Right lung (tissue), 5 donors: Measurements from ENCODE around the gene WNT4. TPM values are rescaled to one million over a fixed set of nuclear protein-coding genes. Genes with fewer than 3 reads are reported as not detected.
A peak's percentile ranks its signal among the peaks of the same experiment; 100 is the strongest.
"Not testable (repeated sequence)": the region's sequence is repeated elsewhere in the genome, so short reads cannot be mapped to it uniquely, and the experiment has no call there.

Experiments used
- DNase-seq, 2 donors: peaks; one replicate each; pipeline ENCODE4 v3.0.0-alpha.2; 2013
- polyA plus RNA-seq, 5 donors: library from polyadenylated mRNA; unstranded; fragments of 120-200 nt; gene quantifications; one replicate each; pipeline versions ENCODE4 v1.2.1 to v1.2.3, GENCODE V29; 2013; ENCODE audit warnings: inconsistent platforms in 1 of 5, low replicate concordance in 1 of 5; ENCODE audit not compliant: insufficient read length in 5 of 5, insufficient read depth in 1 of 5

WNT4 gene
- polyA plus RNA-seq, 5 donors: 2.1 to 4.5 (median 3.0) TPM

DNA sequence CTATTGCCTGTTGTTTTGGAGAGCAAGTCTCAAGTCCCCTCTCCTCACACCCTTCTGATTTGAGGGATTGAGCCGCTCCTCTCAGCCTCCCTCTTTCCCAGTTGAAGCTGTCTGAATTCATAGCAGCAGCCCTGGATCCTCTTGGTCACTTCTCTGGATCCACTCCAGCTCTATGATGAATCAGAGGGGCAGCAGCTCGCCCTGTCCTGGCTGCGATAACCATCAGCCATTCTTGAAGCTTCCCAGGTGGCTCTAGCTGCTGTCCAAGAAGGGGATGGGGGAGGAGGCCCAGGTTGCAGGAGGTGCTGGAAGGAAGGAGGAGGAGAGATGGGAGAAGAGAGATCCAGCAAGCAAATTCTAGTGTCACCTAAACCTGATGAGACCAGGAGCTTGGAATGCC lies 31.3 kb downstream of the WNT4 start:
- DNase-seq: no peak

DNA sequence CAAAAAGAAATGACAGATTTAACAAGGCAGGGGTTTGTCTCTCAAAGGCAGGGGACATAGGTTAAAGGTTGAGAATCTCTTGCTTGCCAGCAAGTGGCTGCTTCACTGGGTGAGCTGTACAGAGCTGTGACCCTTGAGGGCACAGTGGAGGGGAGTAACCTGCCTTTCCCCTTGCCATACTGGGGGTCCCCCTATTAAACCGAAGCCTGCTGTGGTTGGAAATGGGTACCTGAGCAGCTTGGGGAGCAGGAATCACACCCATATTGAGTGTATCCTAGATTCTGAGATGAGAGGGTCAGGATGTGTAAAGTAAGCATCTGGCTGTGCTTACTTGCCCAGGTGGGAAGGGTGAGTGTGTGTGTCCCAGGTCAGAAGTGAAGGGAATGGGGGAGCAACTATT lies 31.8 kb downstream of the WNT4 start:
- no peak for DNase-seq

DNA sequence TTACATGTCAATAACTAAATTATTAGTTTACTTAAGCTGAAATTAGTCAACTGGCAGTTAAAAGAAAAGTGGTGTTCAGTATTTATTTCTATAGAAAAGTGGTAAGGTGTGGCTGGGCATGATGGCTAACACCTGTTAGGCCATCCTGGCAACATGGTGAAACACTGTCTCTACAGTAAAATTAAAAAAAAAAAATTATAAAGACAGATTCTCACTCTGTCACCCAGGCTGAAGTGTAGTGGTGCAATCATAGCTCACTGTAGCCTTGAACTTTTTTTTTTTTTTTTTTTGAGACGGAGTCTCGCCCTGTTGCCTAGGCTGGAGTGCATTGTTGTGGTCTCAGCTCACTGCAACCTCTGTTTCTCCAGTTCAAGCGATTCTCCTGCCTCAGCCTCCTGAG lies 32.9 kb downstream of the WNT4 start:
- no peak for DNase-seq

DNA sequence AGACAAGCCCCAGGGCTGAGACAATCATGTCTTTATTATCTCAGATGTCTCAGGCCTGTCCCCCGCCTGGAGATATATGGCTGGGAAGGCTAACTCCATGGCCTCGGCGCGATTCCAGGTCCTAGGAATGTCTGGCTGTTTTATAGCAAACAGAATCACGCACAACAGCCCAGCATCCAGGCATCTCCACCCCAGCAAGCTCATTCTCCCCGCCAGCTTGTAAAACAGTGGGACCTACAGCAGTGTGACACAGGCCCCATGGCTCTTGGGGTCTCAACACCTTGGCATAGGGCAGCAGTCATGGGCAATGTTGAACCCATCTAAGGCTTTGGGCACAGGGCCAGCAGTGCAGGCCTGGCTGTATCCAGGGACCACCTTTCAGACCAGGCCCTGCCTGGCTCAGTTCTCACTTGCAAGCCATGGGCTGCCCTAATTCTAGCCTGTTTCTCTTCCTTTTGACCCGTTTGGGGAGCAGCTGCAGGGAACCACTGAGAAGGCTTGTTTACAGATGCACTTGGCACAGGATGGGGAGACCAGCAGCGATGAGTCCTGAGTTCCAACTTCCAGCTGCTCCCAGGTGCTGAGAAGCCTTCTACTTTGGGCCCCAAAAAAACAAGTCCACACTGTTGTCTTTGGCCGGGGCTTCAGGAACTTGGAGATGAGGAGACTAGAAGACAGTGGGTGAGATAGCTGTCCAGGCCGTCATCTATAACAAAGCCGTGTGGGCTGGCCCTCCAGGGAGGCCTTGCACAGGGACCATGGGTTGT lies 34.4 kb downstream of the WNT4 start:
- DNase-seq: no peak

DNA sequence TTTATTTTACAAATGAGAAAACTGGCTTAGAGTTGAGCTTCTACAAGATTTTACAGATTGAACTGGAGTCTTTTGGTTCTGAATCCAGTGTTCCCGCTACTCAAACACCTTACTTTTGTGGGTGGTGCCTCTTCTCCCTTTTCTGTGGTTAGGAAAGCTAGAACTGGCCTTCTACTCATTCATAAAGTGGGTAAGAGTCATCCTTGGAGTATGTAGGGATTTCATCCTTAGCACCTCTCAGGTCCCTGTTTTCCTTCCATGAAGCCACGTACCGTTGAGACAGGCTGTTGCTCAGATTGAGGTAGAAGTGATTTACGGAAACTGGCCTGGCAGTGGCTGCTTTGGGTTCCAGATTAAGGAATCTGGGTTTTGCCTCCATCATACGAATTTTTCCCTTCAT lies 35.8 kb downstream of the WNT4 start:
- DNase-seq: no peak

DNA sequence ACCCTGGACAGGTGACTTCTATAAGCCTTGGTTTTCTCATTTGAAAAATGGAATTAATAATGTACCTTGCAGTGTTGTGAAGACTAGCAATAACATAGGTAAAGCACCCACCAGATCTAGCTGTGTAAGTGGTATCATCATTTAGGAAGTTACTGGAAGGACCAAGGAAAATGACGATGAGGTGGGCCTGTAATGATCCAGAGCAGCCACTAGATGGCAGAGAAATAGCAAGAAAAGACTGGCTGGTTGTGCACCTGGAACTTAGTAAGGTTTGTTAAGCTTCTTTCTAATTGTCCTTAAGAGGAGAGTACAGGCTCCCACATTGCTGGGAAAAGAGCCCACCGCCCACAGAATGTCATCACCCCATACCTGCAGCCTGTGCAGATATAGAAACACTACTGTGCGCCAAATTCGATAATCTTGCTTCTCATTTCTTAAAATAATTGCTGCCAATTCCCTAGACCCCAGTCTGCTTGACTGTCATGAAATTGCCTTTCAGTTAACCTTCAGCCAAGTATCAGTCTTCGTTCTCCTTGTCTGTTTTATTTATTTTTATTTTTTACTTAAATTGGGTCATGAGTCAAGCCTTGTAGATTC lies 37.2 kb downstream of the WNT4 start:
- DNase-seq: peak in 1 of 2 donors; percentile 38

DNA sequence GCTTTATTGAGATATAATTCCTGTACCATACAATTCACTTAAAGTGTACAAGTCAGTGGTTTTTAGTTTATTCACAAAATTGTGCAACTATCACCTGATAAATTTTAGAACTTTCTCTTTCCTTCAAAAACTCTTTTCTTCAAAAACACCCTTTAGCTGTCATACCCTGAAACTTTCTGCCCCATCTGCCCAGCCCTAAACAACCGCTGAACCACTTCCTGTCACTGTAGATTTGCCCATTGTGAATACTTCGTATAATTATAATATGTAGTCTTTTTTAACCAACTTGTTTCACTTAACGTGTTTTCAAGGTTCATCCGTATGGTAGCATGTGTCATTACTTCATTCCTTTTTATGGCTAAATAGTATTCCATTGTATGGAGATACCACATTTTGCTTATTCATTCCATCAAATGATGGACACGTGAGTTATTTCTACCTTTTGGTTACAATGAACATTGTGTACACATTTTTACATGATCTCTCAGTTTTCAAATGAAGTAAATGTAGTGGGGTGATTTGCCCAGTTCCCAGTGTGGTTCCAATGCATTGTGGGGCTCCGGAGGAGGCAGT lies 37.9 kb downstream of the WNT4 start:
- DNase-seq: no peak

DNA sequence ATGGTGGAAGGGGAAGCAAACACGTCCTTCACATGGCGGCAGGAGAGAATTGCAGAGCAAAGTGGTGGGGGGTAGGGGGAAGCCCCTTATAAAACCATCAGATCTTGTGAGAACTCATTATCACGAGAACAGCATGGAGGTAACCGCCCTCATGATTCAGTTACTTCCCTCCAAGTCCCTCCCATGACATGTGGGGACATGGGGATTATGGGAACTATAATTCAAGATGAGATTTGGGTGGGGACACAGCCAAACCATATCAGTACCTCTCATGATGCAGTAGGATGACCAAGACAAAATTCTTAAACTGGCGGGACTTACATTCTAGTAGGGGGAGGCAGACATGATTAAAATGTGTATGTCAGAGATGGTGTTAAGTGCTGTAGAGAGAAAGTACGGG lies 38.8 kb downstream of the WNT4 start:
- no peak for DNase-seq

DNA sequence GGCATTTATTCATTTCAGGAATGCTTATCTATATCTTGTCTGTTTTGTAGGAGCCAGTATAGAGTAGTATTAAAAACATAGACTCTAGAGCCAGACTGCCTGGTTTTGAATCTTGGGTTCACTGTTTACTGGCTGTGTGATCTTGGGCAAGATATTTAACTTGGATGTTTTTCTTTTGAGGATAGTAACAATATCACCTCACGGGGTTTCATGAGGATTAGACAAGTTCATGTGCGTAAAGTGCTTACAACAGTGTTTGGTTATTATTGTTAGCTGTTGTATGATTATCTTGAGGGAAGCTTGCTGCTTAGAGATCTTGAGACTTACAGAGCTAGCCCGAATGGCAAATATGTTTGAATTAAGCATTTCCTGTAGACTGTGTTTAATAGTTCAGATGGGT lies 40.2 kb downstream of the WNT4 start:
- DNase-seq: no peak

DNA sequence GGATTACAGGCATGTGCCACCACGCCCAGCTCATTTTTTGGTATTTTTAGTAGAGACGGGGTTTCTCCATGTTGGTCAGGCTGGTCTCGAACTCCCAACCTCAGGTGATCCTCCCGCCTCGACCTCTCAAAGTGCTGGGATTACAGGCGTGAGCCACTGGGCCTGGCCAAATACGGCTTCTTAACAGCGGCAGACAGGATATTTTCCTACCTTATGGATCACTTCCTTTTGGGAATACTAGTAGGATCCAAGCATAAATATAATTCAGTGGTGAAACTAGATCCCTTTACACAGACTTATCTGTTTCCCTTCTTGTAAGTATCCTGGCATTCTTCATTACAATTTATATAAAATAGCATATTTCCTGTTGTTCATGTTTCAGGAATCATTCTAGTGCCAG lies 40.9 kb downstream of the WNT4 start:
- DNase-seq: no peak

DNA sequence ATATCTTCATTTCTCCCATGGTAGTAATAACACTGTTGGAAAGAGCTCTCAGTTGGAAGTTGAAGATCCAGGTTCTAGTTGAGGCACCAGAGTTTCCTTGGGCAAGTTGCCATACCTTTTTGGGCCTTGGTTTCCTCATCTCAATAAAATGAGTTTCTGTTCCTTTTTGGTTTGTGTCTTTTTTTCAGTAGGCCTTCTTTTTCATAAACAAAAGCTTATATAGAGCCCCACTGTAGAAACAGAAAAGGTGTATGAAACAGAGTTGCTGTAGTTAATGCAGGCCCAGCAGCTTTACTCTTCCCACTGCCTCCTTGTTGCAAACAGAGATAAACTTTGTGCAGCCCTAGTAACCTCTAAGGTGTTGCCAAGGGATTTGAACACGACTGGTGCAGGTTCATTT lies 41.7 kb downstream of the WNT4 start:
- no peak for DNase-seq

DNA sequence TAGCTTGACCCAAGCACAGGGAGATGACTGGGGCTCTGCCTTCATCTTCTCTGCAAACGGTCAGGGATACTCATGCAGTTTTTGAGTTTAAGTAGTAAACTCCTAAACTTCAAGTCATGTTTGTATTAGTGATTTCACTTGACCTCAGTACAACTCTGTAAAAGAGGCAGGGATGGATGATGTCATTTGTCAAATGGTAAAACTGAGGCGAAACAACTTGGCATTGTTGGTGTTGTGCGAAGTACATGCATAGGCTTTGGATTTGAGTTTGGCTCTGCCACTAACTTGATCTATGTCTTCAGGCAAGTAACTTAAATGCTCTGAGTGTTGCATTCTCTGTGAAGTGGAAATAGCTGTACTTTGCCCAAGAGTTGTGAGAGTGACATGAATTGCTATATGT lies 42.7 kb downstream of the WNT4 start:
- no peak for DNase-seq

DNA sequence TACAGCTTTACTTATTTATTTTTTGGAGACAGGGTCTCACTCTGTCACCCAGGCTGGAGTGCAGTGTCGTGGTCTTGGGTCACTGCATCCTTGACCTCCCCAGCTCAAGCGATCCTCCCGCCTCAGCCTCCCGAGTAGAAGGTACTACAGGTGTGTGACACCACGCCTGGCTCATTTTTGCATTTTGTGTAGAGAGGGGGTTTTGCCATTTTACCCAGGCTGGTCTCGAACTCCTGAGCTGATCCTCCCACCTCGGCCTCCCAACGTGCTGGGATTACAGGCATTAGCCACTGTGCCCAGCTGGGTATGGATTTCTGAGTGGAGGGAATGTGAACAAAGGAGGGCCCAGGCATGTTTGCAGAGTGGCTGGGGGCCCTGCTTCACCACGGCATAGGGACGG lies 44.1 kb downstream of the WNT4 start:
- no peak for DNase-seq

DNA sequence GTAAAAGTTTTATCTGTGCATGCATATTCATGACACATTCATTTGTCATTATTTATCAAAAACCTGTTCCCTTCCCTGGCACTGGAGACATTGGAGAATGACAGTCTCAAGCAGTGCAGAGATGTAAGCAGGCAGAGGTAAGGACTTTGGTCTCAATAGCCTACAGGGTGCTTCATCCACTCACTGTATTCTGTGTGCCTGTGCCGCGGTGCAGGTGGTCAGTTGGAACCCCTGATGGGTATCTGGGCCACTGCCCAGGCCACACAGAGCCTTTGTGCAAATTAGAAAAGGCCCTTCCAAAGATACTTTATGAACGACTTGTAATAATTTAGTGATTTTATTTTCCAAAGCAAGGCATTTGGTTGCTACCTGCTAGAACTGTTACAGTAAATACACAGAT lies 46.4 kb downstream of the WNT4 start:
- DNase-seq: no peak

DNA sequence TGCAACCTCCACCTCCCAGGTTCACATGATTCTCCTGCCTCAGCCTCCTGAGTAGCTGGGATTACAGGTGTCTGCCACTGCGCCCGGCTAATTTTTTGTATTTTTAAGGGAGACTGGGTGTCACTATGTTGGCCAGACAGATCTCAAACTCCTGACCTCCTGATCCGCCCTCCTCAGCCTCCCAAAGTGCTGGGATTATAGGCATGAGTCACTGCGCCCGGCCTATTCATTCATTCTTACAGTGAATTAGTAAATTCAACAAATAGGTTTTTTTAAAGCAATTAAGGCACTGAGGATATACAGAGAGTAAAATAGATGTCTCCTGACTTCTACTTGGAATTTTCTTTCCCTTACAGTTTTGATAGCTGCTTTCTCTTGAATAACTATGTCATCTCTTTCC lies 46.9 kb downstream of the WNT4 start:
- no peak for DNase-seq

DNA sequence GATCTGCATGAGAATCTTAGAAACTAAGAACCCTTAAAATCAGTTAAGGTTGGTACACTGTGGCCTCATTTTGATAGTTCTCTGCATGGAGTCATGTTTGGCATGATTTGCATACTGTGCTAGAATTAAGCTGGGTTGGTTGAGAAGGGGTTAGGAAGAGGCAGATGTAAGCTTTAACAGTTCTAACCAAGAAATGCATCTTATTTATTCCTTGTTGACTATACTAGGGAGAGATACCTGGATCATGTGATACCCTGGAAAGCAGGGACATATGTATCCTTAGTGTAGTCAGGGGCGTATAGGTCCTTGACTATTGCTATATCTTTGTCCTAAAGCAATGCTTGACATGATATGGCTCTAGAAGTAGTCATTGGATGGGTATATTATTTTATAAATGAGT lies 49.4 kb downstream of the WNT4 start:
- no peak for DNase-seq

DNA sequence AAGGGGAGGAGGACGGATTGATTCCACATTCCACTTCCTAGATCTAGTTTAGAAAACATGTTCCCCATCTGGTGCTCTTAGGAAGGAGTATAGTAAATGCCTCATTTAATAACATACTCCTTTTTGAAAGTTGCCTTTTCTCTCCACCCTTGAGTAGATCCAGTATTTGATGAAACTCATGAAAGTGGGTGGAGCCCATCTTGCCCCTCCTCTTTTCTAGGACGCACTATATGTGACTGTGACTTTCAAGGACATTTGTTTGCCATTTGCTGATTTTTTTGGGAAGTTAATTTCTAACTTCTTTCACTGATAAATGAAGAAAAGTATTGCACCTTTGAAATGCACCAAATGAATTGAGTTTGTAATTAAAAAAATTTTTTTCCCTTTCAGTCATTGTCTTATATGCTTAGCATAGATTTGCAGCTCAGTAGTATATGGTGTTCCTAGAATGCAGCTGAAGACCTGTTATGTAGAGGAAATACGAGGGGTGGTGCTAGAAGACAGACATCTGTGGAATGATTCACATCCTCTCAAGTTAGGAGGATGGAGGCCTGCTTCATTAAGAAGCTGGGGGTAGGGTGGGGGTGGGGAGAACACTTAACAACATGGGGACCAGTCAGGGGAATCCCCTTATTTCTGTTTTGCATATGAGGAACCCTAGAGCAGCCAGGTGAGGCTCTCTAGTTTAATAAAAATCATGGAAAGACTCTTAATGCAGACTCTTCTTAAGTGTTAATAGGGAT lies 50.7 kb downstream of the WNT4 start:
- not testable (repeated sequence) for DNase-seq

DNA sequence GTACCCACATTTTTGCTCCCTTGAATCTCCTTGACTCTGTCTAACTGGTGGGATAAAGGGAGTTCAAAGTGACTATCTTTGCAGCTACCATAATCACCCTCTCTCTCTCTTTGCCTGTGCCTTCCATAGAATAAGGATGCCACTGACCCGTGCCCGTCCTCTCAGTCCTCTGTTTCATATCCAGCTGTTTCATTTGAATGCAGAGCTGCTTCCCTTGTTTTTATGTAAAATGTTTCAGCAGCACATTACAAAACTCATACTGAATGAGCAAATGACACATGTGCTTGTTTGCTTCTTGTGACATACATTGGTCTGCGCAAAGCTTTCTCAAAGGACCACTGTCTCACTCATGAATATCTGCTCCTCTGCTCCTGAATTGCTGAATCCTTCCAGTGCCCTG lies 52.0 kb downstream of the WNT4 start:
- no peak for DNase-seq

DNA sequence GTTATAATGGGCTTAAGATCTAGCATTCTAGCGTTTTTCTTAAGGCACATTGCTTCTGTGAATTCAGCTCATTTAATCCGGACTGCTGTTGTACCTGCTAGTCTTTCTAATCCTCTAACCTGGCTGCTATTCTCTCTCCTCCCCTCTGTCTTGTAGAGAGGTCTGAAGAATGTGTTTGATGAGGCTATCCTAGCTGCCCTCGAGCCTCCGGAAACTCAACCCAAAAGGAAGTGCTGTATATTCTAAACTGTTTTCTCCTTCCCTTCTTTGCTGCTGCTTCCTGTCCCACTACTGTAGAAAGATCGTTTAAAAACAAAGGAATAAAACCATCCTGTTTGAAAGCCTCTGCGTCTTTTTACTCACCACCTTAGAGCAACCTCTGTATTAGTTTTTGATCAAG lies 53.1 kb downstream of the WNT4 start:
- DNase-seq: no peak

DNA sequence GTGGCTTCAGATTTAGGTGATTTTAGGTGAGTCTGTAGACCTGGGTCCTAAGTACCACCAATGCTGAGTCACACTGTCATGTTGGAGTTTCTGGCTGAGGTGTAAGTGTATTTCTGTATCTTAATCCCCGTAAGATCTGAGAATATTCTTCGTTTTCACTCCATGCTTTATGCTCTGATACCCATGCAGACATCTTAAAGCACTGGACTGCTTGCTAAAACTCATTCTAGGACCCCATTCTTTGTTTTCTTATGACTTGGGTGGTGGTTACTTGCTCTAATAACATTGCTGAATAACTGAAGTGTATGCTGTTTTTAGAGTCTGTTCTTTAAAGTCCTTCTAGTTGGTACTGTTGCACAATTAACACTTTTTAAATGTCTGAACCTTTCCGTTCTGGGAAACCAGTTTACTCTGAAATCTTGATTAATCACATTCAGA lies 53.7 kb downstream of the WNT4 start:
- DNase-seq: no peak

DNA sequence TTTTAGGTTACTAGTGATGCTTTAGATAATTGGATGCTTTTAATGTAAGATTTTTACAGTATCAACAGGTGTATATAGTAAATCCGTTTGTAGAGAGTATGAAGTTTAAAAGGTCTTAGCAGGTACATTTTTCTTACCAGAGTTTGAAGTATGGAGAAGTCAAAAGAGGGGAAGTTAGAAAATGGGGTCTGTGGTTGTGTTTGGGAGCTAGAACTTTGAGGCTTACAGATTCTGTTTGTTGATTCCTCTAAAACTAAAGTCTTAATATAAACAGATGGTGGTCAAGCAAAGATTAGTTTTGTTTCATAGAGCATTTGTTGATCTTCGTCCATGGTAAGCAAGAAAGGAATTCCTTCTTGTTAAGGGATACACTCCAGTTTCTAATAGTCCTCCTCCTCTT lies 54.6 kb downstream of the WNT4 start:
- no peak for DNase-seq

DNA sequence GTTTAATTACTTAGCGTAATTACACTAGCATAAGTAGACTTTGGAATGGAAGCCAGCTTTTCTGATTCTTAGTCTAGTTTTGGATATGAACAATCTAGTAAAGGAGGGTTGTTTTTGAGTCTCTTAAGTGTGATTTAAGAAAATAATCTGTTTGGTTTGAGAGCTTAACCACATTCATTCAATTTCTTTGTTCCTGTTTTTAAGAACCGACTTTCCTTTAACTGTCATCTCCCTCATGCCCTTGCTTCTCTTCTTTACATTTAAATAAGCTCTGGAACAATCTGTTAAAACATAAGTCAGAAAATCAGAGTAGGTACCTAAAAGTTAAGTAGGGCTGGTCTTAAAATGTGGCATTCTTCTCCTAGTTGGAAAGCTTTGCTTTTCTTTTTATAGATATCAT lies 62.7 kb downstream of the WNT4 start:
- no peak for DNase-seq

DNA sequence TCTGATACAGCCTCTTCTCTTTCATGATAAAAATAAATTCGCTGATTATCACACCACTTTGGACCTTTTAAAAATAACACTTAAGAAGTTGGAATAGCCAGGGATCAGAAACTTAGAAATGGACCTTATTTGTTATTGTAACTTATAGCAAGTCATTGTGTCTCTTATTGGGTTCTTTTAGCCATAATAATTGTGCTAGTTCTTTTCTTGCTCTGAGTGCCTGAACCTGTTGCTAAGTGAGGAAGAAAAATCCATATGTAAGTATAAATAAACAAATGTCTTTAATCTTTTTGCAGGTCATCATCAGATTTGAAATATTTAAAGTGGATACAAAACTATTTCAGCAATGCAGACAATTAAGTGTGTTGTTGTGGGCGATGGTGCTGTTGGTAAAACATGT lies 64.8 kb downstream of the WNT4 start:
- no peak for DNase-seq
